Measurements from ENCODE around the gene SERPINB4. TPM values are rescaled to one million over a fixed set of nuclear protein-coding genes. Genes with fewer than 3 reads are reported as not detected.

The SERPINB4 gene
- polyA plus RNA-seq, 1 of the 3 experiments (the other 2 are of a cell fraction) = not detected

- TF ChIP-seq USF2 (IDR thresholded peaks at IDR 0.05; ENCODE audit: borderline replicate concordance, low read depth, low read length) (no peak), NFIC (IDR thresholded peaks at IDR 0.05; ENCODE audit: borderline replicate concordance) (no peak), EP300 (IDR thresholded peaks at IDR 0.05; ENCODE audit: borderline replicate concordance in 1 of 2, low read depth in 1 of 2, low read length in 1 of 2) (no peak), RCOR1 (IDR thresholded peaks at IDR 0.05; ENCODE audit: low read length) (no peak), TEAD4 (IDR thresholded peaks at IDR 0.05; ENCODE audit: borderline replicate concordance, insufficient read depth) (no peak)
Observed at GRCh38 chr18:63603772-63604171, 40.3 kb downstream of the SERPINB4 start (continued).

GRCh38 chr18:63603355-63603754 is 40.7 kb downstream of the SERPINB4 start:
- H3K4me2 ChIP-seq = no peak overlapping the region
- WGBS (ENCODE audit: low lambda C conversion rate) = 0% methylated on average over 1 of the region's 1 CpG

More at GRCh38 chr18:63603355-63603754, 40.7 kb downstream of the SERPINB4 start:
- no peak for DNase-seq
- H3K4me3 ChIP-seq (ENCODE audit: low read depth in 2 of 2, low read length in 1 of 2) = no peak overlapping the region
- H3K36me3 ChIP-seq (replicated peaks in 1 of 2; ENCODE audit: control insufficient read depth in 1 of 2, insufficient read depth in 2 of 2, low read length in 1 of 2) = no peaks in the 10 kb centered on the region
- no peak overlapping the region for H3K27ac ChIP-seq (ENCODE audit: low read depth in 2 of 2, low read length in 1 of 2)
- H3F3A ChIP-seq (replicated peaks; ENCODE audit: insufficient read depth) = no peaks in the 10 kb centered on the region
- no peaks in the 10 kb centered on the region for H3K9me2 ChIP-seq
- no peak overlapping the region for H2AFZ ChIP-seq (ENCODE audit: low read depth)
- H3K27me3 ChIP-seq (ENCODE audit: insufficient read depth) = no peaks in the 10 kb centered on the region; the same call in 1 of the 2 replicates
- no peak for TF ChIP-seq USF2 (IDR thresholded peaks at IDR 0.05; ENCODE audit: borderline replicate concordance, low read depth, low read length)
- no peak for TF ChIP-seq FOXJ3 (CRISPR knock-in tag; IDR thresholded peaks at IDR 0.05)
- no peak for TF ChIP-seq PBX3 (IDR thresholded peaks at IDR 0.05)
- no peak for TF ChIP-seq ZBTB33 (IDR thresholded peaks at IDR 0.05; ENCODE audit: borderline replicate concordance, low read depth)
- TF ChIP-seq FOXM1 (IDR thresholded peaks at IDR 0.05; ENCODE audit: low read depth) = no peak
- no peak for TF ChIP-seq RXRA (IDR thresholded peaks at IDR 0.05; ENCODE audit: borderline replicate concordance, low read depth)
- TF ChIP-seq FOSL2 (IDR thresholded peaks at IDR 0.05; ENCODE audit: borderline replicate concordance, low read depth) = no peak
- no peak for TF ChIP-seq MXI1 (IDR thresholded peaks at IDR 0.05; ENCODE audit: low read depth, low read length)
- TF ChIP-seq EZH2phosphoT487 (IDR thresholded peaks at IDR 0.05; ENCODE audit: borderline replicate concordance, low read depth) = no peak
- no peak for TF ChIP-seq NRF1 (IDR thresholded peaks at IDR 0.05; ENCODE audit: low read depth, low read length)
- TF ChIP-seq YY1 (IDR thresholded peaks at IDR 0.05; ENCODE audit: low read depth) = no peak
- no peak for TF ChIP-seq RAD21 (IDR thresholded peaks at IDR 0.05; ENCODE audit: low read length)
- no peak for TF ChIP-seq CHD2 (IDR thresholded peaks at IDR 0.05; ENCODE audit: low read length, partially characterized antibody)
- no peak for TF ChIP-seq MEF2A (IDR thresholded peaks at IDR 0.05; ENCODE audit: borderline replicate concordance, low read depth)
- TF ChIP-seq REST (IDR thresholded peaks at IDR 0.05; ENCODE audit: low read depth, low read length) = no peak
- ChIA-PET CTCF (interaction anchor here (1.1 kb wide), 1 partner anchor 10 kb away, joined by 3 read pairs; no protein-coding TSS in a partner anchor), POLR2A (no interaction called here)
- no peaks in the 10 kb centered on the region for H3K4me1 ChIP-seq (ENCODE audit: control insufficient read depth in 1 of 2, insufficient read depth in 2 of 2, low read depth in 1 of 2, low read length in 1 of 2)
- no peaks in the 10 kb centered on the region for H4K20me1 ChIP-seq (ENCODE audit: insufficient read depth)
- H3K79me2 ChIP-seq (ENCODE audit: insufficient read depth) = no peaks in the 10 kb centered on the region
- H3K9me3 ChIP-seq = no peaks in the 10 kb centered on the region
- H3K9ac ChIP-seq = no peak overlapping the region
